GM20000 (cell line): Measurements from ENCODE around the gene GRAMD1B.

ENCODE experiments used
- DNase-seq: peaks from one replicate; pipeline ENCODE4 v3.0.0; 2012; ENCODE audit warnings: low spot score
- TF ChIP-seq, protein P1 (sequence below): IDR thresholded peaks from 2 replicates; pipeline ENCODE4 v1.5.1; 2012; ENCODE audit warnings: mild to moderate bottlenecking, control low read depth; ENCODE audit errors: extremely low read depth, missing control alignments

The GRAMD1B gene

DNA sequence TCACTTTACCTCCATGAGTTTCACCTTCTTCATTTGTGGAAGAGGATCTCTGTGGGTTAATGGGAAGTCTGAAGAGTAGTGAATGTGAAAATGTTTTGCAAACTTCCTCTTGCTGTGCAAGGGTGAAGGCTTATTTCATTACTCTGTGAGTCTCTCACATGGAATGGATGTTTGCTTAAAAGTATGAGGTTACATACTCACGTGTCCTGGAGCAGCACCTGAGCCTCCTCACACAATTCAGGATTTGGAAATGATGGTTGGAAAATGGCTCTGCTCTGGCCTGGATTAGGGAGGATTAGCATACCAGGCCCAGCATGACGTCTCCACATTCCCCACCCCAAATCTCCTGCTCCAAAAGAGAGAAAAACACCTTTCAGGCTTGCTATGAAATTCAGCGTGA, 4.8 kb downstream of the GRAMD1B start:
- DNase-seq, result no peak
- TF ChIP-seq, protein P1, sequence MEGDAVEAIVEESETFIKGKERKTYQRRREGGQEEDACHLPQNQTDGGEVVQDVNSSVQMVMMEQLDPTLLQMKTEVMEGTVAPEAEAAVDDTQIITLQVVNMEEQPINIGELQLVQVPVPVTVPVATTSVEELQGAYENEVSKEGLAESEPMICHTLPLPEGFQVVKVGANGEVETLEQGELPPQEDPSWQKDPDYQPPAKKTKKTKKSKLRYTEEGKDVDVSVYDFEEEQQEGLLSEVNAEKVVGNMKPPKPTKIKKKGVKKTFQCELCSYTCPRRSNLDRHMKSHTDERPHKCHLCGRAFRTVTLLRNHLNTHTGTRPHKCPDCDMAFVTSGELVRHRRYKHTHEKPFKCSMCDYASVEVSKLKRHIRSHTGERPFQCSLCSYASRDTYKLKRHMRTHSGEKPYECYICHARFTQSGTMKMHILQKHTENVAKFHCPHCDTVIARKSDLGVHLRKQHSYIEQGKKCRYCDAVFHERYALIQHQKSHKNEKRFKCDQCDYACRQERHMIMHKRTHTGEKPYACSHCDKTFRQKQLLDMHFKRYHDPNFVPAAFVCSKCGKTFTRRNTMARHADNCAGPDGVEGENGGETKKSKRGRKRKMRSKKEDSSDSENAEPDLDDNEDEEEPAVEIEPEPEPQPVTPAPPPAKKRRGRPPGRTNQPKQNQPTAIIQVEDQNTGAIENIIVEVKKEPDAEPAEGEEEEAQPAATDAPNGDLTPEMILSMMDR, result no peak

DNA sequence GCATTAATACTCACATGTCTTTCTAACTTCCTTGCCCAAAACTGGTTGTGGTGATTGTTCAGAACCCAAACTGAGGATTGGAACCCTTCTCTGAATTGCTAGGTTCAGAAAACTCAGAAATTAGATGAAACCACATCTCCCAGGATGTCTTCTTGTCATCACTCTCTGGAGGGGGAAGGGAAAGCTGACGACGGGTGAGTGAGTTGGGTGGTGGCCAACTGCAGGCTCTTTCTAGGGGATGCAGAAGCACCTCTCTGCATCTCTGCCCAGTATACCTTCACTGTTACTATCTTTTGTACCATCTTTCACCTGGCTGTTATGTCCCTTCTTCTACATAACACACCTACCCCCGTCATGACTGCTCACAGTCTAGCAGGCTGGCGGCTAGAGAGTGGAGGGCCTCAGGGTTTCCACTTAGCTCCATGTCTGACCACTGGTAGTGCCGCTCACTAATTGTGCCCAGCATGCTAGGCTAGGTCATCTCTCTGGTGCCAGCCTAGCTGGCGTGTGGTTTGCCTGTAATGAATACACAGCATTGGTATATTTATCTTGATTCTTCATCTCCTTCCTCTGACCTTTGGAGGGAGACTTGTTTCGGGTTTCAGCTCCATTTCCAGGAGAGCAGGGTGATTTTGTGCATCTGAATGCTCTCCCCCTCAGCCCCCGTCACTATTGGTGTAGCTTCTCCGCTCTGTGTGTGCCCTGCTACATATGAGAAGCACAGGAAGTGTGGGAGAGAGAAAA, 7.3 kb downstream of the GRAMD1B start:
- TF ChIP-seq, protein P1, result no peak
- no peak for DNase-seq

DNA sequence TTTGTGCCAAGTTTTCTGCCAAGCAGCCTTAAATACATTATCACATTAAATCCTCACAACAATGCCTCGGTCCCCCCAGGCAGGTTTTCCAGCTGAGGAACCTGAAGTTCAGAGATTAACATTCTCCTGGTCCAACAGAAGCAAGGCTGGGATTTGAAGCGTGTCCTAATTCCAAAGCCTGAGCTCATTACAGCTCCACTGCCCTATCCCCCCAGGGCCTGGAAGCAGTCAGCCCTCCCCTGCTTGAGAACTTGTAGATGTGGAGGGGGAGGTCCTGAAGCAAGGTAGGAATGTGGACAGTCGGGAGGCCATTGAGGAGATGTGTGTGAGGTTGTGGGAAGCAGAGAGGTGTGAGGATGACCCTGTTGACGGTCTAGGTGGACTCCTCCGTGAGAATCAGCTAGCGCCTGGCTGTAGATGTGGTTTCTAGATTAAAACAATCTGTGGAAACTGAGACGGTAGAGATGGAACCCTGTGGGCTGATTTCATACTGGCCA, 8.1 kb downstream of the GRAMD1B start:
- DNase-seq, result no peak

DNA sequence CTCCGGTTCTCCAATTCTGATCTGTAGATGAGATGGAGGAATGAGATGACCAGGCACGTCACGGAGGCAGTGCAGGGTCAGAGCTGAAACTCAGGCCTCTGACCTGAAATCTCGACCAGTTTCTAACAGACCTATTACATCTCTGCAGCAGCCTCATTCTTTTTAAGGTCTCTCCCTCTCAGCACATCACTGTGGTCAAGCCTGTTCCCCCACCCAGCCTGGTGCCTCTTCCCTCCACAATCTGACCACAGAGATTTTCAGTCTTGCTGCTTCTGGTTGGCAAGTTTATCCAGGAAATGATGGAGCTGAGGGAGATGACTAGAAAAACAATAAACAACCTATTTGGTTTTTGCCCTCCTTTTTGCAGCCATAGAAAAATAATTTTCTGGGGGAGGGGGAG, 9.5 kb downstream of the GRAMD1B start:
- no peak for DNase-seq
- TF ChIP-seq, protein P1, result no peak

More for the DNA sequence above, 8.1 kb downstream of the GRAMD1B start:
- TF ChIP-seq, protein P1, result no peak

DNA sequence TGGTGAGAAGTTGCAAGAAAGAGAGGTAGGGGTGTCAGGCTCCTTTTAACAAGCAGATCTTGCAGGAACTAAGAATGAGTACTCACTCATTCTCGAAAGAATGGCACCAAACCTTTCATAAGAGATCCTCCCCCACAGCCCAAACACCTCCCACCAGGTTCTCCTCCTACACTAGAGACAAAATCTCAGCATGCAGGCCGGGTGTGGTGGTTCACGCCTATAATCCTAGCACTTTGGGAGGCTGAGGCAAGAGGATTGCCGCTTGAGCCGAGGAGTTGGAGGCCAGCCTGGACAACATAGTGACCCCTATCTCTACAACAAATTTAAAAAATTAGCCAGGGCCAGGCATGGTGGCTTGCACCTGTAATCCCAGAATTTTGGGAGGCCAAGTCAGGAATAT, 11.1 kb downstream of the GRAMD1B start:
- TF ChIP-seq, protein P1, result no peak
- no peak for DNase-seq

DNA sequence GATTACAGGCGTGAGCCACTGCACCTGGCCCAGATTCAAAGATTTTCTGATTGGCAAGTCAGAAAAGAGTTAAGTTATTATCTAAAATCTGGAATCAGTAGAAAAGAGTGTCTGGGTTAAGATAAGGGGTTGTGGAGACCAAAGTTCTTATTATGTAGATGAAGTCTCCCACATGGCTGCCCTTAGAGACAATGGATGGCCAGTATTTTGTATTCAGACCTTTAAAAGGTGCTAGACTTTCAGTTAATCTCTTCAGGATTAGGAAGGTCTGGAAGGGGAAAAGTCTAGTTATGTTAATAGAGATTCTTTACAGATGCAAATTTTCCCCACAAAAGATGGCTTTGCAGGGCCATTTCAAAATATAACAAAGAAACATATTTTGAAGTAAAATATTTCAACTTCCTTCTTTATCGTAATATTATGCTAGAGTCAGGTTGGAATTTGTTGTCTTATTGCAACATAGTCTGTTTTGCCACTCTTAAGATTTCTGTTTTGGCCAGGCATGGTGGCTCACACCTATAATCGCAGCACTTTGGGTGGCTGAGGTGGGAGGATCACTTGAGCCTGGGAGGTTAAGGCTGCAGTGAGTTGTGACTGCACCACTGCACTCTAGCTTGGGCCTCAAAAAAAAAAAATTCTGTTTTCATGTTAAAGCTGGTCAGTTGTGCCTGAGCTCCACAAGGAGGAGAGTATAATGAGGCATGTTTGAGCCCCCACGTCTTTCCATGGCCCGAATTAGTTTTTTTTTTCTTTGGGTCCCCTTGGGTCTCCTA, 14.0 kb downstream of the GRAMD1B start:
- TF ChIP-seq, protein P1, result no peak
- no peak for DNase-seq

DNA sequence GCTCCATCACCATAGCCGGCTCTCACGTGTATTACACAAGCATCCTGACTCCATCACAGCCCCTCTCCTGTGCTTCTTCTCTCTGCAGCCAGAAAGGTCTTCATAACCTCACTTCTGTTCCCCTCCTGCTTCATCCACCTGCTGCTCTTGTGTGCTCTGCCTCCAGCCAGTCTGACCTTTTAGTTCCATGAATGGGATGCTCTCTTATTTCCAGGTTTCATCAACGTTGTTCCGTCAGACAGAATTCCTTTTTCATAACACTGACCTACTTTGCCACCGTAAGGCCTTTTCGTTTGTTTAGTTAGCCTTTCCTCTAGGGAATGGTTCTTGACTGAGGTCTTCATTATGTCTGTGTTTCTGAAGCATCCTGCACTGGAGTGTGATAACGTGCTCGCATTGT, 18.8 kb downstream of the GRAMD1B start:
- no peak for DNase-seq
- TF ChIP-seq, protein P1, result no peak
